Measurements from ENCODE around the gene NOD2. TPM values are rescaled to one million over a fixed set of nuclear protein-coding genes. Genes with fewer than 3 reads are reported as not detected.

The NOD2 gene
- total RNA-seq, 1 experiment from 2014 or later = 0.17 TPM

DNA sequence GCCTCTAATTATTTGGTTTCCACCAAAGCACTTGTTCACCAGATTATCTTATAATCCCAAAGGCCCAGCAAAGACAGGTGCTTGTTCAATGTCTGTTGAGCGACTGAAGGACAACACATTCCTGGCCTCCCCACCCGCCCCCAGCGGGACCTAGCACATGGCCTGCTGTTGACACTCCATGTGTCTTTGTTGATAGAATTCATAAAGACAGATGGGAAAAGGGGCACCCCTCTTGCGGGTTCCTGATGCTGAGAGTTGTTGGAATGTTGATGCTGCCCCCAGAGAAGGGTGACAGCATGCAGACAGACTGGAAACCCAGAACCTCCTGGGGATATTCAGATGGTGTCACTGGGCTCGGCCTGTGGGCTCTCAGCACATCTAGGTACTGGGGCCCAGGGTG, 49.2 kb upstream of the NOD2 start:
- H4K91ac ChIP-seq (ENCODE audit: insufficient read length, low read depth, low read length) = no peak overlapping the region
- no peak overlapping the region for H2AFZ ChIP-seq (ENCODE audit: low read length)
- DNase-seq = no peak
- no peaks in the 10 kb centered on the region; the same call in 1 of the 2 replicates for H3K4me1 ChIP-seq (ENCODE audit: insufficient read depth, low read length)
- no peak overlapping the region for H3K23ac ChIP-seq (ENCODE audit: insufficient read length, low read depth, low read length)
- TF ChIP-seq, protein P1, sequence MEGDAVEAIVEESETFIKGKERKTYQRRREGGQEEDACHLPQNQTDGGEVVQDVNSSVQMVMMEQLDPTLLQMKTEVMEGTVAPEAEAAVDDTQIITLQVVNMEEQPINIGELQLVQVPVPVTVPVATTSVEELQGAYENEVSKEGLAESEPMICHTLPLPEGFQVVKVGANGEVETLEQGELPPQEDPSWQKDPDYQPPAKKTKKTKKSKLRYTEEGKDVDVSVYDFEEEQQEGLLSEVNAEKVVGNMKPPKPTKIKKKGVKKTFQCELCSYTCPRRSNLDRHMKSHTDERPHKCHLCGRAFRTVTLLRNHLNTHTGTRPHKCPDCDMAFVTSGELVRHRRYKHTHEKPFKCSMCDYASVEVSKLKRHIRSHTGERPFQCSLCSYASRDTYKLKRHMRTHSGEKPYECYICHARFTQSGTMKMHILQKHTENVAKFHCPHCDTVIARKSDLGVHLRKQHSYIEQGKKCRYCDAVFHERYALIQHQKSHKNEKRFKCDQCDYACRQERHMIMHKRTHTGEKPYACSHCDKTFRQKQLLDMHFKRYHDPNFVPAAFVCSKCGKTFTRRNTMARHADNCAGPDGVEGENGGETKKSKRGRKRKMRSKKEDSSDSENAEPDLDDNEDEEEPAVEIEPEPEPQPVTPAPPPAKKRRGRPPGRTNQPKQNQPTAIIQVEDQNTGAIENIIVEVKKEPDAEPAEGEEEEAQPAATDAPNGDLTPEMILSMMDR (conservative IDR thresholded peaks at IDR 0.05) = no peak
- H2BK12ac ChIP-seq (ENCODE audit: insufficient read length, low read depth, low read length) = no peak overlapping the region
- H2BK120ac ChIP-seq (ENCODE audit: low read depth, low read length, poor library complexity, severe bottlenecking) = no peak overlapping the region
- H4K5ac ChIP-seq (ENCODE audit: insufficient read length, low read depth, low read length) = no peak overlapping the region
- H3K9ac ChIP-seq (ENCODE audit: extremely low read depth, insufficient read length, low read length) = no peak overlapping the region
- H3K18ac ChIP-seq (ENCODE audit: insufficient read length, low read depth, low read length) = no peak overlapping the region
- WGBS (ENCODE audit: extremely low coverage, insufficient read length, low lambda C conversion rate) = no CpG with 5 or more reads among the region's 5 CpGs
- no peak overlapping the region for H4K8ac ChIP-seq (replicated peaks; ENCODE audit: insufficient read length, low read depth, low read length)
- no peaks in the 10 kb centered on the region for H3K36me3 Mint-ChIP-seq (ENCODE audit: insufficient read depth in 1 of 3, low read depth in 3 of 3)
- no peak overlapping the region for H3K14ac ChIP-seq (ENCODE audit: insufficient read depth, low read length)
- H3K27me3 Mint-ChIP-seq (ENCODE audit: low read depth) = peaks cover 20% of the 10 kb centered on the region
- H3K27ac Mint-ChIP-seq = no peak overlapping the region
- H2BK20ac ChIP-seq (ENCODE audit: low read depth, low read length, poor library complexity, severe bottlenecking) = no peak overlapping the region
- no peaks in the 10 kb centered on the region for H3K23me2 ChIP-seq (ENCODE audit: insufficient read length, low read depth, low read length, poor library complexity, severe bottlenecking)
- H3K9me3 Mint-ChIP-seq = no peaks in the 10 kb centered on the region; a peak in 1 of 5 replicates
- H3K4ac ChIP-seq (ENCODE audit: low read depth, low read length) = no peak overlapping the region
- H2AK5ac ChIP-seq (ENCODE audit: insufficient read length, low read length) = no peak overlapping the region
- H3K27ac ChIP-seq (ENCODE audit: insufficient read length, low read depth, low read length) = no peak overlapping the region
- H3K9me3 ChIP-seq (ENCODE audit: control insufficient read depth, low read depth, low read length) = no peaks in the 10 kb centered on the region
- H3K79me1 ChIP-seq (ENCODE audit: insufficient read depth, low read depth, low read length, poor library complexity, severe bottlenecking) = no peaks in the 10 kb centered on the region
- no peak overlapping the region for H3T11ph ChIP-seq (ENCODE audit: low read length)
- no peak overlapping the region for H3K4me2 ChIP-seq (ENCODE audit: insufficient read depth, insufficient read length, low read length)
- no peaks in the 10 kb centered on the region for H3K27me3 ChIP-seq (ENCODE audit: insufficient read depth, low read length)
- no peak overlapping the region for H2BK15ac ChIP-seq (ENCODE audit: low read depth, low read length)
- no peaks in the 10 kb centered on the region for H4K20me1 ChIP-seq (ENCODE audit: control insufficient read depth, insufficient read depth, insufficient read length)
- no peak overlapping the region for H3K56ac ChIP-seq (ENCODE audit: insufficient read length, low read depth, low read length)
- no peaks in the 10 kb centered on the region for H3K79me2 ChIP-seq (ENCODE audit: insufficient read depth, low read length)
- peaks cover 13 to 17% of the 10 kb centered on the region in 2 experiments for H3K4me1 Mint-ChIP-seq
- H3K4me3 Mint-ChIP-seq = no peak overlapping the region
- no peak overlapping the region for H2BK5ac ChIP-seq (ENCODE audit: insufficient read length, low read length)

Data from H9 (cell line).